Neuron (in vitro differentiated cells): ENCODE data around the gene PSD4.

Source experiments
- H2AFZ ChIP-seq: one replicate; pipeline ENCODE4 v1.6.1; 2013; ENCODE audit warnings: low read depth, mild to moderate bottlenecking, inconsistent platforms, low read length, moderate library complexity
- H3K27me3 ChIP-seq: one replicate; pipeline ENCODE4 v1.6.1; 2013; ENCODE audit warnings: low read length; ENCODE audit not compliant: insufficient read depth
- H3K36me3 ChIP-seq: one replicate; pipeline ENCODE4 v1.6.1; 2013; ENCODE audit warnings: low read length; ENCODE audit not compliant: insufficient read depth
- H3K4me1 ChIP-seq: one replicate; pipeline ENCODE4 v1.6.1; 2013; ENCODE audit warnings: low read length; ENCODE audit not compliant: insufficient read depth
- H3K4me3 ChIP-seq: 2 replicates; pipeline ENCODE4 v1.5.1; 2013; ENCODE audit warnings: mild to moderate bottlenecking, low read length, moderate library complexity
- H3K9me3 ChIP-seq: one replicate; pipeline ENCODE4 v1.6.1; 2013; ENCODE audit warnings: low read length

Gene PSD4

GRCh38 chr2:113203901-113204519 lies 30.2 kb downstream of the PSD4 start:
- Histone ChIP-seq H3K27me3 (no peaks in the 10 kb centered on the region), H3K4me1 (peaks cover 7% of the 10 kb centered on the region), H3K36me3 (no peaks in the 10 kb centered on the region), H2AFZ (no peak overlapping the region), H3K9me3 (no peaks in the 10 kb centered on the region), H3K4me3 (no peak overlapping the region)

- H3K36me3 ChIP-seq, result no peaks in the 10 kb centered on the region
- no peaks in the 10 kb centered on the region for H3K27me3 ChIP-seq
- H2AFZ ChIP-seq, result no peak overlapping the region
- peaks cover 6% of the 10 kb centered on the region for H3K4me1 ChIP-seq
- no peaks in the 10 kb centered on the region for H3K9me3 ChIP-seq
- no peak overlapping the region for H3K4me3 ChIP-seq
Observed at GRCh38 chr2:113206251-113206650, 32.5 kb downstream of the PSD4 start.

GRCh38 chr2:113207021-113207420 lies 33.2 kb downstream of the PSD4 start:
- H3K4me1 ChIP-seq, result peaks cover 6% of the 10 kb centered on the region

GRCh38 chr2:113208396-113208795 lies 34.6 kb downstream of the PSD4 start:
- Histone ChIP-seq H3K27me3 (no peaks in the 10 kb centered on the region), H2AFZ (no peak overlapping the region), H3K4me1 (peaks cover 5% of the 10 kb centered on the region), H3K4me3 (no peak overlapping the region), H3K9me3 (no peaks in the 10 kb centered on the region), H3K36me3 (no peaks in the 10 kb centered on the region)

More at GRCh38 chr2:113207021-113207420, 33.2 kb downstream of the PSD4 start:
- Histone ChIP-seq H3K9me3 (no peaks in the 10 kb centered on the region), H2AFZ (no peak overlapping the region), H3K4me3 (no peak overlapping the region), H3K36me3 (no peaks in the 10 kb centered on the region), H3K27me3 (no peaks in the 10 kb centered on the region)

- Histone ChIP-seq H2AFZ (no peak overlapping the region), H3K4me1 (peaks cover 5% of the 10 kb centered on the region), H3K4me3 (no peak overlapping the region)
Observed at GRCh38 chr2:113209011-113209645, 35.4 kb downstream of the PSD4 start.

GRCh38 chr2:113209646-113210171 lies 35.9 kb downstream of the PSD4 start:
- no peak overlapping the region for H2AFZ ChIP-seq
- no peaks in the 10 kb centered on the region for H3K27me3 ChIP-seq
- no peaks in the 10 kb centered on the region for H3K36me3 ChIP-seq
- no peaks in the 10 kb centered on the region for H3K9me3 ChIP-seq
- no peak overlapping the region for H3K4me3 ChIP-seq
- peaks cover 5% of the 10 kb centered on the region for H3K4me1 ChIP-seq

More at GRCh38 chr2:113209011-113209645, 35.4 kb downstream of the PSD4 start:
- Histone ChIP-seq H3K36me3 (no peaks in the 10 kb centered on the region), H3K9me3 (no peaks in the 10 kb centered on the region), H3K27me3 (no peaks in the 10 kb centered on the region)

GRCh38 chr2:113211226-113212105 lies 37.7 kb downstream of the PSD4 start:
- Histone ChIP-seq H3K36me3 (no peaks in the 10 kb centered on the region), H3K9me3 (no peaks in the 10 kb centered on the region), H3K4me3 (no peak overlapping the region), H3K27me3 (no peaks in the 10 kb centered on the region), H2AFZ (no peak overlapping the region), H3K4me1 (peaks cover 5% of the 10 kb centered on the region)

GRCh38 chr2:113212245-113213060 lies 38.7 kb downstream of the PSD4 start:
- no peaks in the 10 kb centered on the region for H3K27me3 ChIP-seq
- H3K4me1 ChIP-seq, result peaks cover 5% of the 10 kb centered on the region
- no peak overlapping the region for H3K4me3 ChIP-seq
- H3K9me3 ChIP-seq, result no peaks in the 10 kb centered on the region
- H3K36me3 ChIP-seq, result no peaks in the 10 kb centered on the region
- no peak overlapping the region for H2AFZ ChIP-seq

- H3K4me1 ChIP-seq, result peaks cover 12% of the 10 kb centered on the region
- no peaks in the 10 kb centered on the region for H3K27me3 ChIP-seq
- H3K9me3 ChIP-seq, result no peaks in the 10 kb centered on the region
- H3K36me3 ChIP-seq, result no peaks in the 10 kb centered on the region
- H3K4me3 ChIP-seq, result no peak overlapping the region
- H2AFZ ChIP-seq, result no peak overlapping the region
Observed at GRCh38 chr2:113213061-113213930, 39.5 kb downstream of the PSD4 start.

- no peaks in the 10 kb centered on the region for H3K36me3 ChIP-seq
- no peaks in the 10 kb centered on the region for H3K27me3 ChIP-seq
- no peak overlapping the region for H3K4me3 ChIP-seq
- H2AFZ ChIP-seq, result no peak overlapping the region
- H3K4me1 ChIP-seq, result peaks cover 16% of the 10 kb centered on the region
- H3K9me3 ChIP-seq, result no peaks in the 10 kb centered on the region
Observed at GRCh38 chr2:113214141-113214540, 40.4 kb downstream of the PSD4 start.

- Histone ChIP-seq H2AFZ (no peak overlapping the region), H3K4me3 (no peak overlapping the region), H3K4me1 (peaks cover 16% of the 10 kb centered on the region), H3K36me3 (no peaks in the 10 kb centered on the region), H3K9me3 (no peaks in the 10 kb centered on the region), H3K27me3 (no peaks in the 10 kb centered on the region)
Observed at GRCh38 chr2:113215056-113215455, 41.3 kb downstream of the PSD4 start.

GRCh38 chr2:113216321-113216720 lies 42.5 kb downstream of the PSD4 start:
- Histone ChIP-seq H3K4me1 (peaks cover 16% of the 10 kb centered on the region), H3K4me3 (no peak overlapping the region), H3K27me3 (no peaks in the 10 kb centered on the region), H3K9me3 (no peaks in the 10 kb centered on the region), H2AFZ (no peak overlapping the region), H3K36me3 (no peaks in the 10 kb centered on the region)
